ENCODE data around the gene LYPD6B.

The LYPD6B gene

GRCh38 chr2:149042881-149043280, 4.4 kb downstream of the LYPD6B start:
- no peak for TF ChIP-seq ZFX (IDR thresholded peaks at IDR 0.05)
- TF ChIP-seq CTCF (conservative IDR thresholded peaks at IDR 0.05) = no peak
- H3K27ac ChIP-seq = no peak overlapping the region

GRCh38 chr2:149044500-149044899, 6.0 kb downstream of the LYPD6B start:
- TF ChIP-seq CTCF (conservative IDR thresholded peaks at IDR 0.05) = no peak
- TF ChIP-seq ZFX (IDR thresholded peaks at IDR 0.05) = no peak
- no peak overlapping the region for H3K27ac ChIP-seq

- no peak for TF ChIP-seq CTCF (conservative IDR thresholded peaks at IDR 0.05)
- TF ChIP-seq ZFX (IDR thresholded peaks at IDR 0.05) = no peak
- H3K27ac ChIP-seq = no peak overlapping the region
Observed at GRCh38 chr2:149047118-149047517, 8.6 kb downstream of the LYPD6B start.

GRCh38 chr2:149049142-149049541, 10.6 kb downstream of the LYPD6B start:
- TF ChIP-seq ZFX (IDR thresholded peaks at IDR 0.05) = no peak
- TF ChIP-seq CTCF (conservative IDR thresholded peaks at IDR 0.05) = no peak

GRCh38 chr2:149050188-149050587, 11.7 kb downstream of the LYPD6B start:
- TF ChIP-seq CTCF (conservative IDR thresholded peaks at IDR 0.05) (no peak), ZFX (IDR thresholded peaks at IDR 0.05) (no peak)

More at GRCh38 chr2:149049142-149049541, 10.6 kb downstream of the LYPD6B start:
- no peak overlapping the region for H3K27ac ChIP-seq

GRCh38 chr2:149055751-149056150, 17.3 kb downstream of the LYPD6B start:
- H3K27ac ChIP-seq = no peak overlapping the region
- TF ChIP-seq CTCF (conservative IDR thresholded peaks at IDR 0.05) = no peak
- no peak for TF ChIP-seq ZFX (IDR thresholded peaks at IDR 0.05)

More at GRCh38 chr2:149050188-149050587, 11.7 kb downstream of the LYPD6B start:
- no peak overlapping the region for H3K27ac ChIP-seq

GRCh38 chr2:149056541-149057255, 18.2 kb downstream of the LYPD6B start:
- no peak for TF ChIP-seq ZFX (IDR thresholded peaks at IDR 0.05)
- no peak for TF ChIP-seq CTCF (conservative IDR thresholded peaks at IDR 0.05)
- no peak overlapping the region for H3K27ac ChIP-seq

Data from C4-2B (cell line).